GM12878 (cell line): ENCODE results near the gene TMEM198. TPM values are rescaled to one million over a fixed set of nuclear protein-coding genes. Genes with fewer than 3 reads are reported as not detected.

Source experiments
- ATAC-seq: fragments of 200-7000 bp; cut with Tn5 transposase; 3 replicates; pipeline ENCODE4 v1.9.1; 2020; ENCODE audit warnings: mild to moderate bottlenecking, moderate library complexity
- BruUV-seq: library from RNA; stranded (reverse); fragments of 400-500 nt; replicated peaks from 2 replicates; lab custom pipeline; 2021; lab: Mats Ljungman, UMichigan
- CTCF ChIA-PET: fragments of 300-600 bp; sonication (Branson Sonifier 250); formaldehyde crosslinking; extraction: SDS; loops from one replicate; lab custom pipeline; 2021; ENCODE audit warnings: inconsistent platforms; lab: Yijun Ruan, JAX
- POLR2A ChIA-PET: fragments of 350-600 bp; formaldehyde crosslinking; extraction: SDS; loops from one replicate; lab custom pipeline; 2021; ENCODE audit warnings: inconsistent platforms; lab: Charles Lee
- RAD21 ChIA-PET: fragments of 300-600 bp; sonication (Branson Sonifier 250); formaldehyde crosslinking; loops from one replicate; lab custom pipeline; 2023; ENCODE audit warnings: antibody characterized with exemption; ENCODE audit not compliant: unreplicated experiment; lab: Charles Lee
- SMC1A ChIA-PET: fragments of 300-600 bp; sonication (Branson Sonifier 250); formaldehyde crosslinking; loops from one replicate; lab custom pipeline; 2023; ENCODE audit not compliant: unreplicated experiment, uncharacterized antibody; lab: Charles Lee
- DNase-seq: peaks from one replicate; pipeline ENCODE4 v3.0.0-alpha.2; 2011; ENCODE audit warnings: low read depth, low spot score
- FAIRE-seq: peaks from 3 replicates; lab custom pipeline; 2011; peaks lifted over from hg19 to GRCh38; lab: Jason Lieb, UNC
- H2AFZ ChIP-seq: 2 replicates; pipeline ENCODE4 v1.6.0; 2011; ENCODE audit warnings: low read depth, low read length, control low read depth; ENCODE audit not compliant: control insufficient read depth
- H3K27ac ChIP-seq: 2 replicates; pipeline ENCODE4 v1.5.1; 2011; ENCODE audit warnings: control low read depth; ENCODE audit not compliant: control insufficient read depth, insufficient read depth
- H3K27me3 ChIP-seq, 2 experiments: replicated peaks in 1 of 2; 2 replicates each; pipeline versions ENCODE4 v1.6.0 to v1.6.1; 2011; ENCODE audit warnings: low read length in 1 of 2; ENCODE audit not compliant: control insufficient read depth in 2 of 2, insufficient read depth in 2 of 2
- H3K36me3 ChIP-seq, 2 experiments: 2 replicates each; pipeline ENCODE4 v1.5.1; 2011; ENCODE audit warnings: low read length in 1 of 2; ENCODE audit not compliant: control insufficient read depth in 2 of 2, insufficient read depth in 2 of 2
- H3K4me1 ChIP-seq: 2 replicates; pipeline ENCODE4 v1.6.1; 2011; ENCODE audit warnings: mild to moderate bottlenecking, low read length, moderate library complexity, mixed read lengths; ENCODE audit not compliant: control insufficient read depth, insufficient read depth
- H3K4me2 ChIP-seq: 2 replicates; pipeline ENCODE4 v1.6.0; 2011; ENCODE audit warnings: control low read depth; ENCODE audit not compliant: control insufficient read depth, insufficient read depth
- H3K4me3 ChIP-seq: fragments of 200-600 bp; sonication (generic); 2 replicates; pipeline ENCODE4 v1.5.1; 2016
- H3K79me2 ChIP-seq: 2 replicates; pipeline ENCODE4 v1.6.0; 2011; ENCODE audit warnings: low read length; ENCODE audit not compliant: control insufficient read depth, insufficient read depth
- H3K9ac ChIP-seq: 2 replicates; pipeline ENCODE4 v1.8.0; 2011; ENCODE audit warnings: low read length, control low read depth, mixed read lengths; ENCODE audit not compliant: control insufficient read depth, insufficient read depth
- H3K9me3 ChIP-seq: replicated peaks from 3 replicates; pipeline ENCODE4 v1.5.1; 2011; ENCODE audit warnings: mild to moderate bottlenecking, low read length; ENCODE audit not compliant: control insufficient read depth, insufficient read depth
- H4K20me1 ChIP-seq: 2 replicates; pipeline ENCODE4 v1.6.0; 2011; ENCODE audit not compliant: control insufficient read depth, insufficient read depth
- BRCA1 ChIP-seq: IDR thresholded peaks from 2 replicates; pipeline ENCODE4 v1.6.1; 2011; ENCODE audit warnings: low read depth, low read length, improper control_type of control experiment
- CHD2 ChIP-seq: IDR thresholded peaks from 2 replicates; pipeline ENCODE4 v1.6.1; 2011; ENCODE audit warnings: low read depth, low read length, improper control_type of control experiment, borderline replicate concordance
- CHD4 ChIP-seq: fragments of 200-600 bp; sonication (generic); IDR thresholded peaks from 2 replicates; pipeline ENCODE4 v1.6.1; 2016; ENCODE audit warnings: mild to moderate bottlenecking
- DPF2 ChIP-seq: fragments of 450-650 bp; IDR thresholded peaks from 2 replicates; pipeline ENCODE4 v1.6.1; 2017; ENCODE audit warnings: mild to moderate bottlenecking
- E2F8 ChIP-seq: fragments of 450-650 bp; IDR thresholded peaks from 2 replicates; pipeline ENCODE4 v1.6.1; 2018; ENCODE audit warnings: mild to moderate bottlenecking, low read depth, moderate library complexity; ENCODE audit not compliant: partially characterized antibody
- NBN ChIP-seq: fragments of 450-650 bp; IDR thresholded peaks from 2 replicates; pipeline ENCODE4 v1.6.1; 2016
- RAD51 ChIP-seq: fragments of 450-650 bp; IDR thresholded peaks from 2 replicates; pipeline ENCODE4 v1.6.1; 2016; ENCODE audit warnings: moderate library complexity, mild to moderate bottlenecking, inconsistent platforms
- RUNX3 ChIP-seq: IDR thresholded peaks from 2 replicates; pipeline ENCODE4 v1.6.1; 2012; ENCODE audit warnings: low read length, inconsistent platforms
- STAT3 ChIP-seq: IDR thresholded peaks from 2 replicates; pipeline ENCODE4 v1.6.1; 2011; ENCODE audit warnings: low read depth, low read length, improper control_type of control experiment
- TCF3 ChIP-seq: IDR thresholded peaks from 2 replicates; pipeline ENCODE4 v1.6.1; 2012; ENCODE audit warnings: low read depth, mild to moderate bottlenecking, low read length, borderline replicate concordance; ENCODE audit not compliant: insufficient read depth
- WGBS: methylation state at CpG from one replicate; pipeline ENCODE4 v1.1.6; 2016; ENCODE audit warnings: low lambda C conversion rate; ENCODE audit not compliant: insufficient replicate concordance, insufficient coverage; ENCODE audit errors: missing lambda C conversion rate; 5-methylcytosine and 5-hydroxymethylcytosine counted together
- in situ Hi-C: fragments of 300-500 bp; cut with MboI; formaldehyde crosslinking; loops from 9 replicates; pipeline ENCODE4 v1.14.3; 2018; ENCODE audit warnings: mixed read lengths
- intact Hi-C: fragments of 100-400 bp; cut with micrococcal nuclease; formaldehyde crosslinking; loops from one replicate; pipeline ENCODE4 v1.14.2; 2022; ENCODE audit not compliant: unreplicated experiment
- polyA plus RNA-seq, 11 experiments: library from polyadenylated mRNA; depleted of rRNA in 4 of 11; unstranded in 6 of 11; stranded (reverse) in 5 of 11; fragments of >200 nt; fragmentation: Nextera tagmentation in 4 of 11; fragmentation: Illumina TruSeq in 1 of 11; extraction: Ambion mirVana in 4 of 11; extraction: Trizol in 1 of 11; gene quantifications; 1 replicate in 1 of 11; 2 replicates in 10 of 11; pipeline versions ENCODE4 v1.2.1 to v1.2.3, GENCODE V29; 2011 to 2016; ENCODE audit warnings: inconsistent platforms in 2 of 11, missing spikeins in 2 of 11, low read depth in 1 of 11
- total RNA-seq, 4 experiments: library from RNA; depleted of rRNA in 3 of 4; stranded (reverse); fragments of >200 nt in 3 of 4; fragmentation: Illumina TruSeq in 1 of 4; extraction: Trizol in 1 of 4; gene quantifications; 2 replicates each; pipeline versions ENCODE4 v1.2.1 to v1.2.3, GENCODE V29; 2013 to 2021
- TF ChIP-seq, protein P1 (sequence below): IDR thresholded peaks from 2 replicates; pipeline ENCODE4 v1.6.1; 2012; ENCODE audit warnings: low read depth, low read length, improper control_type of control experiment
- TF ChIP-seq, protein P2 (sequence below): IDR thresholded peaks from 2 replicates; pipeline ENCODE4 v1.6.1; 2012; ENCODE audit warnings: low read length, inconsistent platforms
- TF ChIP-seq, protein P3 (sequence below): IDR thresholded peaks from 2 replicates; pipeline ENCODE4 v1.6.1; 2011; ENCODE audit warnings: borderline replicate concordance, low read depth, mild to moderate bottlenecking, moderate library complexity, low read length; ENCODE audit not compliant: insufficient read depth, poor library complexity, severe bottlenecking

Gene TMEM198
- total and polyA plus RNA-seq, 10 of the 15 experiments (the other 5 are each of a cell fraction or from before 2014, with no cell fraction given) = 0.16 to 1.2 (median 0.65) TPM; not detected in 2

DNA sequence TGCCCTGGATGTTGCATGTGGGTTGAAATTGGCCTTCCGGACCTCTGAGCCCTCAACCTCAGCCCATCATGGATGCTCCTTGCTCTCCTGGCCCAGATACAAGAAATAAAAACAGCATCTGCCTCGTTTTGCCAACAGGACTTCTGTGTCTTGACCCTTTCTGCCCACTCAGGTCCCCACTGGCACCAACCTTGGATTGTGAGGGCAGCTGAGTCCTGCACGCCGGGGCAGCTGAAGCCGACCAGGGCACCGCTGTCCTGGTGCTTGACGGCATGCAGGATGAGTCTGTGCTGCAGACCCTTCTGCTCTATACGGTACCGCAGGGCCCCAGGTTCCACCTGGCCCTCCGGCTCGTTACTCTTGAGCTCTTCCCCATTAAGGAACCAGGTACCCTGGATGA is 22.8 kb downstream of the TMEM198 start:
- POLR2A ChIA-PET = no interaction called here
- BruUV-seq = no TSS peak
- TF ChIP-seq E2F8 = no peak
- no peak for TF ChIP-seq CHD2
- no peak for TF ChIP-seq RAD51
- TF ChIP-seq NBN = no peak
- TF ChIP-seq, all 136 proteins: peak for 0
- Histone ChIP-seq H3K27ac (no peak overlapping the region), H3K9ac (no peak overlapping the region), H3K79me2 (no peaks in the 10 kb centered on the region), H3K27me3 (peaks cover 0 to 3% of the 10 kb centered on the region in 2 experiments; a peak in 2 of 4 replicates), H3K4me3 (no peak overlapping the region), H3K9me3 (no peaks in the 10 kb centered on the region), H3K4me2 (no peak overlapping the region), H3K4me1 (no peaks in the 10 kb centered on the region), H2AFZ (no peak overlapping the region), H3K36me3 (no peaks in the 10 kb centered on the region), H4K20me1 (no peaks in the 10 kb centered on the region)
- intact Hi-C loops = no loop called here
- FAIRE-seq (no peak), ATAC-seq (no peak), DNase-seq (no peak)
- in situ Hi-C loops = no loop called here
- ChIA-PET RAD21 (no interaction called here), SMC1A (no interaction called here), CTCF (no interaction called here)
- WGBS = 74% methylated on average over 11 of the region's 11 CpGs

DNA sequence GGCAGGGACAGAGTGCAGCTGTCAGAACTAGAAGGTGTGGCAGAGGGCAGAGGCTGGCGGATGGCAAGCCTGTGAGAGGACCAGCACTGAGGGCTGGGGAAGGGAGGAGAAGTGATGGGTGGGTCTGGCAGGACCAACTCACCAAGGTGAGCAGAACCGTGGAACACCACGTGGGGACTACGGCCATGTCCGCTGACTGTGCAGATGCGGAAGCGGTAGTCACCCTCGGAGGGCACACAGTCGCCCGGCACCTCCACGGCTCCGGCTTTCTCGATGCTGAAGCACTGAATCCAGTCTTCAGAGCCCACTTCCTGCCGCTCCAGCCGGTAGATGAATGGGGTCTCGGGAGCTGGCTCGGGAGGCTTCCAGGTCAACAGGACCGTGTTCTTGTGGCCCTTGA is 23.3 kb downstream of the TMEM198 start:
- in situ Hi-C loops = no loop called here
- no peaks in the 10 kb centered on the region for H4K20me1 ChIP-seq
- H3K4me3 ChIP-seq = no peak overlapping the region
- FAIRE-seq (no peak), DNase-seq (no peak), ATAC-seq (no peak)
- no peaks in the 10 kb centered on the region for H3K36me3 ChIP-seq
- H3K9ac ChIP-seq = no peak overlapping the region
- H3K79me2 ChIP-seq = no peaks in the 10 kb centered on the region
- no peak for TF ChIP-seq STAT3
- no peak for TF ChIP-seq DPF2
- no peak for TF ChIP-seq TCF3
- TF ChIP-seq, protein P1, sequence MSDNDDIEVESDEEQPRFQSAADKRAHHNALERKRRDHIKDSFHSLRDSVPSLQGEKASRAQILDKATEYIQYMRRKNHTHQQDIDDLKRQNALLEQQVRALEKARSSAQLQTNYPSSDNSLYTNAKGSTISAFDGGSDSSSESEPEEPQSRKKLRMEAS = no peak
- TF ChIP-seq CHD2 = no peak
- no peak for TF ChIP-seq NBN
- TF ChIP-seq BRCA1 = no peak
- TF ChIP-seq CHD4 = no peak
- TF ChIP-seq RUNX3 = no peak
- TF ChIP-seq, protein P2, sequence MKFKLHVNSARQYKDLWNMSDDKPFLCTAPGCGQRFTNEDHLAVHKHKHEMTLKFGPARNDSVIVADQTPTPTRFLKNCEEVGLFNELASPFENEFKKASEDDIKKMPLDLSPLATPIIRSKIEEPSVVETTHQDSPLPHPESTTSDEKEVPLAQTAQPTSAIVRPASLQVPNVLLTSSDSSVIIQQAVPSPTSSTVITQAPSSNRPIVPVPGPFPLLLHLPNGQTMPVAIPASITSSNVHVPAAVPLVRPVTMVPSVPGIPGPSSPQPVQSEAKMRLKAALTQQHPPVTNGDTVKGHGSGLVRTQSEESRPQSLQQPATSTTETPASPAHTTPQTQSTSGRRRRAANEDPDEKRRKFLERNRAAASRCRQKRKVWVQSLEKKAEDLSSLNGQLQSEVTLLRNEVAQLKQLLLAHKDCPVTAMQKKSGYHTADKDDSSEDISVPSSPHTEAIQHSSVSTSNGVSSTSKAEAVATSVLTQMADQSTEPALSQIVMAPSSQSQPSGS = no peak
- TF ChIP-seq, protein P3, sequence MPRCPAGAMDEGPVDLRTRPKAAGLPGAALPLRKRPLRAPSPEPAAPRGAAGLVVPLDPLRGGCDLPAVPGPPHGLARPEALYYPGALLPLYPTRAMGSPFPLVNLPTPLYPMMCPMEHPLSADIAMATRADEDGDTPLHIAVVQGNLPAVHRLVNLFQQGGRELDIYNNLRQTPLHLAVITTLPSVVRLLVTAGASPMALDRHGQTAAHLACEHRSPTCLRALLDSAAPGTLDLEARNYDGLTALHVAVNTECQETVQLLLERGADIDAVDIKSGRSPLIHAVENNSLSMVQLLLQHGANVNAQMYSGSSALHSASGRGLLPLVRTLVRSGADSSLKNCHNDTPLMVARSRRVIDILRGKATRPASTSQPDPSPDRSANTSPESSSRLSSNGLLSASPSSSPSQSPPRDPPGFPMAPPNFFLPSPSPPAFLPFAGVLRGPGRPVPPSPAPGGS = no peak
- 65% methylated on average over 18 of the region's 18 CpGs for WGBS
- intact Hi-C loops = no loop called here
- no peak overlapping the region for H3K4me2 ChIP-seq
- no peaks in the 10 kb centered on the region for H3K9me3 ChIP-seq
- no peak overlapping the region for H2AFZ ChIP-seq
- peaks cover 2 to 4% of the 10 kb centered on the region in 2 experiments; a peak in 3 of 4 replicates for H3K27me3 ChIP-seq
- BruUV-seq = no TSS peak
- POLR2A ChIA-PET = no interaction called here
- H3K4me1 ChIP-seq = no peaks in the 10 kb centered on the region
- H3K27ac ChIP-seq = no peak overlapping the region
- SMC1A ChIA-PET = no interaction called here
- CTCF ChIA-PET = no interaction called here
- RAD21 ChIA-PET = no interaction called here
